H1 (cell line): ENCODE data around the gene SLC35F6. TPM values are rescaled to one million over a fixed set of nuclear protein-coding genes. Genes with fewer than 3 reads are reported as not detected.
A peak's percentile ranks its signal among the peaks of the same experiment; 100 is the strongest.

Experiments
- CTCF ChIA-PET: fragments of 300-600 bp; sonication (Branson Sonifier 250); formaldehyde crosslinking; loops from one replicate; lab custom pipeline; 2021; ENCODE audit not compliant: partially characterized antibody; lab: Charles Lee
- POLR2A ChIA-PET: fragments of 300-600 bp; sonication (Branson Sonifier 250); formaldehyde crosslinking; loops from one replicate; lab custom pipeline; 2021; ENCODE audit warnings: inconsistent platforms; ENCODE audit not compliant: partially characterized antibody; lab: Charles Lee
- DNase-seq, 2 experiments: peaks; one replicate each; pipeline versions ENCODE4 v3.0.0 to v3.0.0-alpha.2; 2010 to 2022; ENCODE audit warnings: low spot score in 2 of 2, low read depth in 1 of 2, mixed read lengths in 1 of 2
- FAIRE-seq: peaks from 2 replicates; lab custom pipeline; 2011; peaks lifted over from hg19 to GRCh38; lab: Jason Lieb, UNC
- H2AFZ ChIP-seq: 2 replicates; pipeline ENCODE4 v1.8.1; 2012; ENCODE audit warnings: low read length, inconsistent platforms
- H2AK5ac ChIP-seq: 2 replicates; pipeline ENCODE4 v1.6.1; 2013; ENCODE audit warnings: low read depth, low read length
- H2BK120ac ChIP-seq: replicated peaks from 2 replicates; pipeline ENCODE3; 2013; ENCODE audit warnings: low read depth, low read length, inconsistent platforms
- H2BK12ac ChIP-seq: 2 replicates; pipeline ENCODE4 v1.6.1; 2013; ENCODE audit warnings: low read depth, low read length
- H2BK15ac ChIP-seq: 2 replicates; pipeline ENCODE4 v1.6.1; 2013; ENCODE audit warnings: low read length
- H2BK20ac ChIP-seq: 2 replicates; pipeline ENCODE4 v1.6.1; 2013; ENCODE audit warnings: low read length
- H2BK5ac ChIP-seq: 2 replicates; pipeline ENCODE4 v1.6.1; 2013; ENCODE audit warnings: low read depth, low read length
- H3K14ac ChIP-seq: 2 replicates; pipeline ENCODE4 v1.6.1; 2013; ENCODE audit warnings: inconsistent platforms; ENCODE audit not compliant: insufficient read length
- H3K18ac ChIP-seq: 2 replicates; pipeline ENCODE4 v1.6.1; 2013; ENCODE audit warnings: low read length; ENCODE audit errors: extremely low read depth
- H3K23ac ChIP-seq: 2 replicates; pipeline ENCODE4 v1.6.1; 2013; ENCODE audit warnings: inconsistent platforms; ENCODE audit not compliant: insufficient read length
- H3K23me2 ChIP-seq: 2 replicates; pipeline ENCODE4 v1.6.1; 2013; ENCODE audit warnings: low read depth, low read length
- H3K27ac ChIP-seq: 2 replicates; pipeline ENCODE4 v1.6.1; 2011; ENCODE audit warnings: low read depth, low read length, inconsistent platforms
- H3K27me3 ChIP-seq, 4 experiments: replicated peaks in 1 of 4; 1 replicate in 1 of 4; 2 replicates in 3 of 4; pipeline versions ENCODE4 v1.6.1 to v1.8.1; 2011 to 2013; ENCODE audit warnings: low read length in 3 of 4, mild to moderate bottlenecking in 3 of 4, inconsistent platforms in 2 of 4, mixed read lengths in 2 of 4, moderate library complexity in 1 of 4; ENCODE audit not compliant: control insufficient read depth in 3 of 4, insufficient read depth in 3 of 4; ENCODE audit errors: extremely low read depth in 1 of 4
- H3K36me3 ChIP-seq, 4 experiments: 2 replicates each; pipeline versions ENCODE4 v1.6.1 to v1.8.1; 2011 to 2013; ENCODE audit warnings: mild to moderate bottlenecking in 4 of 4, low read length in 3 of 4, moderate library complexity in 2 of 4, control low read depth in 1 of 4, inconsistent platforms in 1 of 4; ENCODE audit not compliant: insufficient read depth in 4 of 4, control insufficient read depth in 2 of 4
- H3K4ac ChIP-seq: replicated peaks from 2 replicates; pipeline ENCODE3; 2013; ENCODE audit warnings: low read length, low read depth, mixed read lengths, inconsistent platforms; ENCODE audit not compliant: insufficient read length
- H3K4me1 ChIP-seq, 4 experiments: replicated peaks in 1 of 4; 1 replicate in 1 of 4; 2 replicates in 3 of 4; pipeline versions ENCODE4 v1.6.1 to v1.8.1; 2011 to 2013; ENCODE audit warnings: low read length in 3 of 4, inconsistent platforms in 2 of 4, mixed read lengths in 1 of 4; ENCODE audit not compliant: insufficient read depth in 4 of 4, control insufficient read depth in 3 of 4
- H3K4me2 ChIP-seq, 2 experiments: 2 replicates each; pipeline versions ENCODE4 v1.6.1 to v1.8.1; 2011 to 2013; ENCODE audit warnings: low read depth in 2 of 2, low read length in 2 of 2, control low read depth in 1 of 2, inconsistent platforms in 1 of 2, mild to moderate bottlenecking in 1 of 2; ENCODE audit not compliant: insufficient read depth in 1 of 2
- H3K4me3 ChIP-seq, 4 experiments: fragments of 200-600, 300-600 bp in 1 of 4; sonication (generic), shearing (Covaris generic), sonication (Bioruptor Twin) in 1 of 4; 2 replicates each; pipeline versions ENCODE4 v1.5.1 to v1.8.1; 2011 to 2016; ENCODE audit warnings: low read length in 4 of 4, low read depth in 3 of 4, control low read depth in 2 of 4, inconsistent platforms in 2 of 4, mild to moderate bottlenecking in 2 of 4, mixed read lengths in 1 of 4, moderate library complexity in 1 of 4; ENCODE audit not compliant: insufficient read depth in 2 of 4; ENCODE audit errors: extremely low read depth in 1 of 4
- H3K56ac ChIP-seq: replicated peaks from 2 replicates; pipeline ENCODE3; 2013; ENCODE audit warnings: low read depth, mild to moderate bottlenecking, mixed read lengths, low read length, inconsistent platforms; ENCODE audit not compliant: insufficient read length
- H3K79me1 ChIP-seq: 2 replicates; pipeline ENCODE4 v1.6.1; 2013; ENCODE audit warnings: low read depth, low read length, control low read depth
- H3K79me2 ChIP-seq, 2 experiments: 2 replicates each; pipeline versions ENCODE4 v1.6.1 to v1.8.1; 2012 to 2013; ENCODE audit warnings: low read length in 2 of 2, mild to moderate bottlenecking in 2 of 2, inconsistent platforms in 1 of 2; ENCODE audit not compliant: insufficient read depth in 2 of 2, control insufficient read depth in 1 of 2
- H3K9ac ChIP-seq, 4 experiments: replicated peaks in 1 of 4; 1 replicate in 1 of 4; 2 replicates in 3 of 4; pipeline versions ENCODE4 v1.6.1 to v1.8.1; 2011 to 2013; ENCODE audit warnings: low read depth in 3 of 4, low read length in 3 of 4, control low read depth in 2 of 4, mild to moderate bottlenecking in 2 of 4, moderate library complexity in 2 of 4, inconsistent platforms in 1 of 4; ENCODE audit errors: extremely low read depth in 1 of 4
- H3K9me3 ChIP-seq, 2 experiments: 2 replicates each; pipeline versions ENCODE4 v1.6.1 to v1.8.1; 2012 to 2013; ENCODE audit warnings: mild to moderate bottlenecking in 2 of 2, moderate library complexity in 2 of 2, control low read depth in 1 of 2, inconsistent platforms in 1 of 2, low read depth in 1 of 2, low read length in 1 of 2, mixed read lengths in 1 of 2; ENCODE audit not compliant: insufficient read depth in 2 of 2
- H4K20me1 ChIP-seq, 2 experiments: replicated peaks in 1 of 2; 2 replicates each; pipeline versions ENCODE3 to v1.8.1; 2011 to 2013; ENCODE audit warnings: inconsistent platforms in 2 of 2, low read length in 2 of 2, mild to moderate bottlenecking in 1 of 2; ENCODE audit not compliant: insufficient read depth in 2 of 2, control insufficient read depth in 1 of 2
- H4K5ac ChIP-seq: 2 replicates; pipeline ENCODE4 v1.6.1; 2013; ENCODE audit warnings: low read length, low read depth, mixed read lengths, inconsistent platforms; ENCODE audit not compliant: insufficient read length
- H4K8ac ChIP-seq: 2 replicates; pipeline ENCODE4 v1.8.0; 2013; ENCODE audit warnings: mild to moderate bottlenecking, moderate library complexity, low read length, inconsistent platforms; ENCODE audit not compliant: insufficient read depth; ENCODE audit errors: extremely low read depth
- H4K91ac ChIP-seq: replicated peaks from 2 replicates; pipeline ENCODE3; 2013; ENCODE audit warnings: low read length, mixed read lengths, inconsistent platforms; ENCODE audit not compliant: insufficient read length
- ATF2 ChIP-seq: IDR thresholded peaks from 2 replicates; pipeline ENCODE4 v1.6.1; 2012; ENCODE audit warnings: low read length, inconsistent platforms
- ATF3 ChIP-seq: IDR thresholded peaks from 2 replicates; pipeline ENCODE4 v1.6.1; 2011; ENCODE audit warnings: low read depth, mild to moderate bottlenecking, low read length; ENCODE audit not compliant: insufficient read depth
- BACH1 ChIP-seq: IDR thresholded peaks from 2 replicates; pipeline ENCODE4 v1.6.1; 2012; ENCODE audit warnings: low read length, improper control_type of control experiment
- E2F6 ChIP-seq: IDR thresholded peaks from 2 replicates; pipeline ENCODE4 v1.6.1; 2012; ENCODE audit warnings: inconsistent platforms
- JUN ChIP-seq: IDR thresholded peaks from 2 replicates; pipeline ENCODE4 v1.6.1; 2011; ENCODE audit warnings: low read depth, mild to moderate bottlenecking, improper control_type of control experiment, low read length
- NRF1 ChIP-seq: IDR thresholded peaks from 2 replicates; pipeline ENCODE4 v1.6.1; 2011; ENCODE audit warnings: mild to moderate bottlenecking, low read depth, low read length, improper control_type of control experiment
- SIRT6 ChIP-seq: IDR thresholded peaks from one replicate; pipeline ENCODE4 v1.7.1; 2012; ENCODE audit warnings: low read length, inconsistent platforms
- SIX5 ChIP-seq: IDR thresholded peaks from 2 replicates; pipeline ENCODE4 v1.6.1; 2011; ENCODE audit warnings: mild to moderate bottlenecking, low read depth, low read length
- ZNF274 ChIP-seq: IDR thresholded peaks from 2 replicates; pipeline ENCODE4 v1.7.0; 2012; ENCODE audit warnings: low read length, borderline replicate concordance; ENCODE audit errors: extremely low read depth
- WGBS, 2 experiments: shearing (Covaris generic) in 1 of 2; methylation state at CpG; one replicate each; pipeline versions ENCODE4 v1.1.6 to v1.1.7; 2013 to 2015; ENCODE audit warnings: low lambda C conversion rate in 2 of 2, mixed read lengths in 2 of 2, inconsistent platforms in 1 of 2, low coverage in 1 of 2, missing lambda C conversion rate in 1 of 2; ENCODE audit not compliant: insufficient replicate concordance in 2 of 2, insufficient coverage in 1 of 2, insufficient read length in 1 of 2; ENCODE audit errors: extremely low coverage in 1 of 2, missing lambda C conversion rate in 1 of 2; 5-methylcytosine and 5-hydroxymethylcytosine counted together
- polyA plus RNA-seq, 7 experiments: library from polyadenylated mRNA; depleted of rRNA in 3 of 7; stranded (reverse) in 5 of 7; unstranded in 2 of 7; fragments of >200 nt in 5 of 7; fragments of 200-250 nt in 2 of 7; gene quantifications; 1 replicate in 5 of 7; 2 replicates in 1 of 7; 4 replicates in 1 of 7; pipeline versions ENCODE4 v1.2.1 to v1.2.3, GENCODE V29; 2011 to 2013; ENCODE audit warnings: missing spikeins in 2 of 7, mixed read lengths in 2 of 7
- total RNA-seq: library from RNA; stranded (reverse); fragmentation: NEBNext Ultra II Directional; extraction: Animal tissue kit (Norgen Biotek cat#: 25700); gene quantifications from 2 replicates; pipeline ENCODE4 v1.2.1, GENCODE V29; 2021

SLC35F6 gene
- total and polyA plus RNA-seq, 2 of the 8 experiments (the other 6 are each of a cell fraction or from before 2014, with no cell fraction given), result 11.2 to 13.5 TPM

- 84% methylated on average over 13 of the region's 13 CpGs; no CpG with 5 or more reads in 1 of the 2 experiments for WGBS, 2 experiments
- H3K27ac ChIP-seq, result no peak overlapping the region
- no peak for DNase-seq
- no peak overlapping the region for H4K8ac ChIP-seq
- POLR2A ChIA-PET, result interaction anchor here (0.8 kb wide), 1 partner anchor 14 kb away, joined by 3 read pairs; no protein-coding TSS in a partner anchor
- H2BK15ac ChIP-seq, result no peak overlapping the region
- H3K79me2 ChIP-seq, result no peaks in the 10 kb centered on the region
- H4K5ac ChIP-seq, result no peak overlapping the region
- no peak overlapping the region for H3K4ac ChIP-seq
- no peak overlapping the region for H2AK5ac ChIP-seq
- H3K36me3 ChIP-seq, result no peaks in the 10 kb centered on the region
- H3K14ac ChIP-seq, result no peak overlapping the region
- no peak overlapping the region for H3K23ac ChIP-seq
- no peak overlapping the region for H3K4me2 ChIP-seq
- H2BK5ac ChIP-seq, result no peak overlapping the region
- H3K79me1 ChIP-seq, result no peaks in the 10 kb centered on the region
- H2BK12ac ChIP-seq, result no peak overlapping the region
- H3K9ac ChIP-seq, result no peak overlapping the region
- no peak for FAIRE-seq
- no peaks in the 10 kb centered on the region for H3K27me3 ChIP-seq
- CTCF ChIA-PET, result interaction anchor here (1.2 kb wide), 1 partner anchor 18 kb away, joined by 3 read pairs; no protein-coding TSS in a partner anchor
- no peak overlapping the region for H2BK20ac ChIP-seq
- peak overlapping the region; percentile 32 for H4K91ac ChIP-seq
- H3K56ac ChIP-seq, result no peak overlapping the region
- no peak overlapping the region for H3K18ac ChIP-seq
- H2AFZ ChIP-seq, result no peak overlapping the region
- no peaks in the 10 kb centered on the region; the same call in 1 of the 2 replicates for H3K23me2 ChIP-seq
- no peak overlapping the region for H2BK120ac ChIP-seq
- peaks cover 0 to 6% (median 2%) of the 10 kb centered on the region in 4 experiments; a peak in 4 of 7 replicates for H3K4me1 ChIP-seq
- H3K4me3 ChIP-seq, result no peak overlapping the region
- H3K9me3 ChIP-seq, result no peaks in the 10 kb centered on the region
- H4K20me1 ChIP-seq, result no peaks in the 10 kb centered on the region
- no peak for TF ChIP-seq ATF3
- TF ChIP-seq ZNF274, result no peak
- no peak for TF ChIP-seq BACH1
- TF ChIP-seq SIRT6, result no peak
- no peak for TF ChIP-seq JUN
- no peak for TF ChIP-seq NRF1
- TF ChIP-seq ATF2, result no peak
- no peak for TF ChIP-seq E2F6
- no peak for TF ChIP-seq SIX5
Observed at GRCh38 chr2:26715528-26716270, 48.4 kb upstream of the SLC35F6 start.
